PC-3 (cell line): Measurements from ENCODE around the gene PELO.

Source experiments
- EZH2 ChIP-seq: fragments of 300-600 bp; sonication (generic); IDR thresholded peaks from one replicate; pipeline ENCODE4 v1.6.1; 2017; ENCODE audit warnings: antibody characterized with exemption, mild to moderate bottlenecking, low read length; ENCODE audit not compliant: unreplicated experiment
- EZH2phosphoT487 ChIP-seq: fragments of 300-600 bp; sonication (generic); IDR thresholded peaks from 2 replicates; pipeline ENCODE4 v1.6.1; 2018; ENCODE audit warnings: mild to moderate bottlenecking, antibody characterized with exemption, low read length, borderline replicate concordance
- TF ChIP-seq, protein P1 (sequence below): fragments of 300-600 bp; sonication (generic); conservative IDR thresholded peaks from 2 replicates; pipeline ENCODE4 v1.5.1; 2017; ENCODE audit warnings: antibody characterized with exemption, low read depth, mild to moderate bottlenecking, low read length

DNA sequence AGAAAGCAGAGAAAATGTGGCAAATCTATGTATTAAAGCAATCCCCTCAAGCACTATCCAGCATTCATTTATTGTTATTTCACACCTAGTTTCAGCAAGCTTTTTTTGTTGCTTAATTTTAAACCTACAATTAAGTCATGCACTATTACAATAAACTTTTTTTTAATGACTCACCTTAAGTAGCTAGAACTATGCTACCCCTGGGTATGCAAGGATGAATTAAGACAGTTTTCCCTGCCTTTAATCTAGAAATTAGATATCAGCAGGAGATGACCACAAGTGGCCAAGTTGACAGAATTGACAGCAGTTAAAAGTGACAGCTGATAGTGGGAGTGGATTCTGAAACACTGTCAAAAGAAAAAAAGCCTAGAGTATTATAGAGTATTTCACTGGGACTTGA is 20.0 kb downstream of the PELO start:
- TF ChIP-seq, protein P1, sequence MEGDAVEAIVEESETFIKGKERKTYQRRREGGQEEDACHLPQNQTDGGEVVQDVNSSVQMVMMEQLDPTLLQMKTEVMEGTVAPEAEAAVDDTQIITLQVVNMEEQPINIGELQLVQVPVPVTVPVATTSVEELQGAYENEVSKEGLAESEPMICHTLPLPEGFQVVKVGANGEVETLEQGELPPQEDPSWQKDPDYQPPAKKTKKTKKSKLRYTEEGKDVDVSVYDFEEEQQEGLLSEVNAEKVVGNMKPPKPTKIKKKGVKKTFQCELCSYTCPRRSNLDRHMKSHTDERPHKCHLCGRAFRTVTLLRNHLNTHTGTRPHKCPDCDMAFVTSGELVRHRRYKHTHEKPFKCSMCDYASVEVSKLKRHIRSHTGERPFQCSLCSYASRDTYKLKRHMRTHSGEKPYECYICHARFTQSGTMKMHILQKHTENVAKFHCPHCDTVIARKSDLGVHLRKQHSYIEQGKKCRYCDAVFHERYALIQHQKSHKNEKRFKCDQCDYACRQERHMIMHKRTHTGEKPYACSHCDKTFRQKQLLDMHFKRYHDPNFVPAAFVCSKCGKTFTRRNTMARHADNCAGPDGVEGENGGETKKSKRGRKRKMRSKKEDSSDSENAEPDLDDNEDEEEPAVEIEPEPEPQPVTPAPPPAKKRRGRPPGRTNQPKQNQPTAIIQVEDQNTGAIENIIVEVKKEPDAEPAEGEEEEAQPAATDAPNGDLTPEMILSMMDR, result no peak
- TF ChIP-seq EZH2phosphoT487, result no peak
- TF ChIP-seq EZH2, result no peak
